Measurements from ENCODE around the gene CROCC2. TPM values are rescaled to one million over a fixed set of nuclear protein-coding genes. Genes with fewer than 3 reads are reported as not detected.

The CROCC2 gene
- polyA plus RNA-seq, 1 of the 3 experiments (the other 2 are of a cell fraction) = not detected

Other genes starting within 250 kb of the CROCC2 start
- not detected in 2 replicates for gene AQP12B, start 223.5 kb upstream of the CROCC2 start, polyA plus RNA-seq (2012; rRNA removed)
- gene AQP12A, start 214.5 kb upstream of the CROCC2 start, polyA plus RNA-seq (2012; rRNA removed) = not detected in 2 replicates
- 0.21 and 0.32 TPM in 2 replicates for gene KIF1A, start 86.1 kb upstream of the CROCC2 start, polyA plus RNA-seq (2012; rRNA removed)
- not detected in 2 replicates for gene AGXT, start 37.5 kb upstream of the CROCC2 start, polyA plus RNA-seq (2012; rRNA removed)
- not detected in 2 replicates for gene MAB21L4, start 10.2 kb upstream of the CROCC2 start, polyA plus RNA-seq (2012; rRNA removed)
- gene SNED1, start 92.3 kb downstream of the CROCC2 start, polyA plus RNA-seq (2012; rRNA removed) = 0.03 TPM in 2 replicates
- gene MTERF4, start 196.0 kb downstream of the CROCC2 start, polyA plus RNA-seq (2012; rRNA removed) = 31.0 and 43.3 TPM in 2 replicates
- 6.3 and 6.6 TPM in 2 replicates for gene PASK, start 243.1 kb downstream of the CROCC2 start, polyA plus RNA-seq (2012; rRNA removed)
- 47.2 and 56.9 TPM in 2 replicates for gene PPP1R7, start 244.1 kb downstream of the CROCC2 start, polyA plus RNA-seq (2012; rRNA removed)